ENCODE data around the gene RNF11. TPM values are rescaled to one million over a fixed set of nuclear protein-coding genes. Genes with fewer than 3 reads are reported as not detected.

Gene RNF11
- total RNA-seq, 2 donors from 2014 or later = 87.2 to 103 TPM

DNA sequence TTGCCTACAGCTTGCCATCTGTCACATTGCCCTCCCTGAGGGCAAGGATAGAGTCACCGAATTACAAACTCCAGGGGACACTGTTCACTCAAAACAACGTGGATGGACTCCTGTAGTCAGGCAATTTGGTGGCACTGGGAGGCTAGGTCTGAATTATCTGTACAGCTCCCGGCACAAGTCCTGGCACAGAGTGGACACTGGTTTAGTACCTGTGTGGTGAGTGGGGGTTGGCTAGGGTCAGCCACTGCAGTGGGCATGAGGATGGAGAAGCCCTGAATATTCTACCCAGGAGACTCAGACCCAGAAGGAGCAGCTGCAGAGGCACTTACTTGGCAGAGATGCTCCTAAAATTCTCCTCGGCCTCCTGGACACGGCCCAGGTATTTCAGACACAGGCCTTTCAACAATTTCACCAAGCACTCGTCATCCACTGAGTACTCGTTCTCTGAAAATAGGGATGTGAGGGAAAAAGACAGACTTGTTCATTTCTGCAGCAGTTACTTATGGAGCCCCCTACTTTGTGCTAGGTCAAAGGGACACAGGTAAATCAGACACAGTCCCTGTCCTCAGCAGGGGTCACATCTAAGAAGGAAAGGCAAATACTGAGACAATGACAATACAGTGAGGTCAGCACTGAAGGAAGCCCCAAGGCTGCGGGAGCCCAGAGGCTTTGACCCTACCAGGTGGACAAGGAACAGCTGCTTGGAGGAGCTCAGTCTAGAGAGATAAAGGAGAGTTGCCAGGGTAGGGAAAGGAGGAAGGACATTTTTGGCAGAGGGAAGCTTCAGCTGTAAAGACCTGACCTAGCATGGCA is 53.8 kb downstream of the RNF11 start:
- Histone ChIP-seq H3K9me3 (no peaks in the 10 kb centered on the region), H3K4me3 (no peak overlapping the region), H3K27me3 (no peaks in the 10 kb centered on the region), H3K27ac (no peak overlapping the region), H3K36me3 (no peaks in the 10 kb centered on the region), H3K4me1 (peaks cover 0 to 4% of the 10 kb centered on the region in 2 donors)
- no peak for DNase-seq (ENCODE audit: low spot score)
- TF ChIP-seq, protein P1, sequence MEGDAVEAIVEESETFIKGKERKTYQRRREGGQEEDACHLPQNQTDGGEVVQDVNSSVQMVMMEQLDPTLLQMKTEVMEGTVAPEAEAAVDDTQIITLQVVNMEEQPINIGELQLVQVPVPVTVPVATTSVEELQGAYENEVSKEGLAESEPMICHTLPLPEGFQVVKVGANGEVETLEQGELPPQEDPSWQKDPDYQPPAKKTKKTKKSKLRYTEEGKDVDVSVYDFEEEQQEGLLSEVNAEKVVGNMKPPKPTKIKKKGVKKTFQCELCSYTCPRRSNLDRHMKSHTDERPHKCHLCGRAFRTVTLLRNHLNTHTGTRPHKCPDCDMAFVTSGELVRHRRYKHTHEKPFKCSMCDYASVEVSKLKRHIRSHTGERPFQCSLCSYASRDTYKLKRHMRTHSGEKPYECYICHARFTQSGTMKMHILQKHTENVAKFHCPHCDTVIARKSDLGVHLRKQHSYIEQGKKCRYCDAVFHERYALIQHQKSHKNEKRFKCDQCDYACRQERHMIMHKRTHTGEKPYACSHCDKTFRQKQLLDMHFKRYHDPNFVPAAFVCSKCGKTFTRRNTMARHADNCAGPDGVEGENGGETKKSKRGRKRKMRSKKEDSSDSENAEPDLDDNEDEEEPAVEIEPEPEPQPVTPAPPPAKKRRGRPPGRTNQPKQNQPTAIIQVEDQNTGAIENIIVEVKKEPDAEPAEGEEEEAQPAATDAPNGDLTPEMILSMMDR (IDR thresholded peaks at IDR 0.05) = no peak

DNA sequence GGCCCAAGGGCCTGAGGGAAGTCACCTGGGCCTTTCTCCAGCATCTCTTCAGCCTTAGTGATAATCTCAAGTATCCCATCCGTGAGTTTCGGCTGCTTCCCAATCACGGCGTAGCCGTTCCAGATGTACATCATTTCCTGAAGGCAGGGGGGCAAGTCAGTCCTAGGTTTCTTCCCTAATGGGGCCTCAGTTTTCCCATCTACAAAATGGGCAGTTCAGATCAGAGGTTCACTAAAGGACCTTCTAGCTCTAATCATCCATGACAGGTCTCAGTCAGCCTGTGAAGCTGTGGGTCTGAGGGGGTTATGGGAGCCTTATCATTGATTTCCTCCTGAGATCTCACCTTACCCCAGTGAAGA is 54.4 kb downstream of the RNF11 start:
- Histone ChIP-seq H3K4me1 (no peaks in the 10 kb centered on the region), H3K36me3 (no peaks in the 10 kb centered on the region), H3K9me3 (no peaks in the 10 kb centered on the region), H3K27ac (no peak overlapping the region), H3K4me3 (no peak overlapping the region), H3K27me3 (no peaks in the 10 kb centered on the region)
- DNase-seq (ENCODE audit: low spot score) = no peak
- TF ChIP-seq, protein P1 (IDR thresholded peaks at IDR 0.05) = no peak

DNA sequence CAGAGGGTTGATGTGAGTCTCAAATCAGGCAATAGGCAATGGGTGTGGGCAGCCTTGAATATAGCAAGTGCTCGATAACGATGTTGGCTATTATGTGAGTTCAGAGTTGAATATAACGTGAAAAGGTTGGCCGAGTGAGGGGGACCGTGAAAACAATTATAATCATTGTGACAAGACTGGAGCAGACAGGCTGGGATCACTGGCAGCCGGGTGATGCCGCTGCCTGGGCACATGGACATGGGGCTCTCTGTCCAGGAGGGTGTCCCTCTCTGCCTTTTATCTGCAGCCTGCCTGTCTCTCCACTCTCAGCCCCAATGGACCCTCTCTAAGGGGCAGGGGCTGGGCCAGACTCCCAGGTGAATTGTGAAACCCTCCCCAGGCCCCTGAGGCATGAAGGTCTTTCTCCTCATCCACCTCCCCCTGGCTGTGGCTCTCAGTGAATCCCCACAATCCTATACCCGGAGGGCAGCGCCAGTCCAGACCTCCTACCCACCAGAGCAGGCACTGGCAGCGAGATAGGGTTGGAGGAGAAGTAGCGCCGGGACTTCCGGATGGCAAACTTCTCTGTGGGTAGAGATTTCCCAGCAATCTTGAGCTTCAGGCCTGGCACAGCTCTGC is 57.9 kb downstream of the RNF11 start:
- H3K4me1 ChIP-seq = peaks cover 0 to 16% of the 10 kb centered on the region in 2 donors
- H3K27me3 ChIP-seq = no peaks in the 10 kb centered on the region
- no peak overlapping the region for H3K4me3 ChIP-seq
- no peak overlapping the region for H3K27ac ChIP-seq
- DNase-seq (ENCODE audit: low spot score) = no peak
- TF ChIP-seq, protein P1 (IDR thresholded peaks at IDR 0.05) = no peak
- no peaks in the 10 kb centered on the region for H3K36me3 ChIP-seq
- no peaks in the 10 kb centered on the region for H3K9me3 ChIP-seq

DNA sequence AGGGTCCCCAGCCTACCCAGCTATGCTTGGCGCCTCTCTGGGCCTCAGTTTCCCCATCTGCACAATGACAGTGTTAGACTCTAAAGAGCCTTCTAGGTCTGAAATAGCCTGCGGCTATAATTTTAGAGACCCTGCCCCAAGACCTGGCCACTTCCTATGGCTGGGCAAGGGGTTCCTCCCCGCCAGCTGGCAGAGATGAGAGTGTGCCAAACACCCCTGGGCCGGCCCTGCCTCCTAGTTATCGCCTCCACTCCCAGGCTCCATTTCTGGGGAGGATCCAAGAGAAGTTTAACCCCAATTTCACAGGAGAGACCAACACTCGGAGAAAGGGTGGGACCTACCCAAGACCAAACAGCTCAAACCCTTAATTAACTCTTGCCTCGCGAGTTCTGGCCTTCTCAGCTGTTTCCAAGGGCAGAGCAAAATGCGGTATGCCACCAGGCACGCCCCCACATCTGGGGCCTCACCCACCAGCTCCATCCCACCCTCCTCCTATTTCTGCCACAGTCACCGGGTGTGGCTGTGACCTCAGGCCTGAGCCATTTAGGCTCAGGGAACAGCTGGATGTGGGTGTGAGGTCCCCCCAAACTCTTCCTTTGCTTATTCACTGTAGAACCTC is 58.6 kb downstream of the RNF11 start:
- Histone ChIP-seq H3K36me3 (no peaks in the 10 kb centered on the region), H3K27me3 (no peaks in the 10 kb centered on the region), H3K4me3 (no peak overlapping the region), H3K4me1 (peaks cover 0 to 16% of the 10 kb centered on the region in 2 donors), H3K27ac (no peak overlapping the region), H3K9me3 (no peaks in the 10 kb centered on the region)
- DNase-seq (ENCODE audit: low spot score) = no peak
- TF ChIP-seq, protein P1 (IDR thresholded peaks at IDR 0.05) = no peak

DNA sequence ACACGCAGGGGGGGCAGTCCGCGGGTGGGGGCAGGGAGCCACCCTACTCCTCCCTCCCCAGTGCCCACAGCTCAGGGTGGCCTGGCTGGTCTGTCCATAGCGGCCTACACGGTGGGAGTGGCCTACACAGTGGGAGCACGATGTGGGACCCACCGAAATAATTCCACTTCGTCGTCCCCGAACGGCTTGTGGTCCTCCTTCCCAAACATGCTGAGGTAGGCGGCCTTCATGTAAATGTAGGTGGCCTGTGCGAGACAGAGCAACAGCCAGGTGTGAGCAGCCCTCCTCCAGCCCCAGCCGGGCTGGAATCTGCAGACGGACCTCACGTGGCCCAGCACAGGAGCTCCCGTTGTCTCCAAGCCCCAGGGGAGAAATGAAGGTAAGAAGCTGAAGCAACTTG is 59.9 kb downstream of the RNF11 start:
- H3K27ac ChIP-seq = no peak overlapping the region

More for the DNA sequence above, 59.9 kb downstream of the RNF11 start:
- peaks cover 0 to 16% of the 10 kb centered on the region in 2 donors for H3K4me1 ChIP-seq
- DNase-seq (ENCODE audit: low spot score) = no peak
- no peaks in the 10 kb centered on the region for H3K36me3 ChIP-seq
- TF ChIP-seq, protein P1 (IDR thresholded peaks at IDR 0.05) = no peak
- H3K4me3 ChIP-seq = no peak overlapping the region
- H3K27me3 ChIP-seq = no peaks in the 10 kb centered on the region
- H3K9me3 ChIP-seq = no peaks in the 10 kb centered on the region

Data from right atrium auricular region (tissue), 2 donors.